Epithelial cell of proximal tubule (primary cell): ENCODE data around the gene IGFBPL1. TPM values are rescaled to one million over a fixed set of nuclear protein-coding genes. Genes with fewer than 3 reads are reported as not detected.
"Not testable (repeated sequence)": the region's sequence is repeated elsewhere in the genome, so short reads cannot be mapped to it uniquely, and the experiment has no call there.

Experiments
- DNase-seq: peaks from one replicate; pipeline ENCODE4 v3.0.0-alpha.2; 2011; ENCODE audit warnings: low read depth
- H3K4me3 ChIP-seq: 2 replicates; pipeline ENCODE4 v1.5.1; 2011; ENCODE audit warnings: low read depth, mild to moderate bottlenecking, low read length
- total RNA-seq: library from RNA; depleted of rRNA; stranded (reverse); fragments of >200 nt; gene quantifications from 2 replicates; pipeline ENCODE4 v1.2.3, GENCODE V29; 2015
- TF ChIP-seq, protein P1 (sequence below): conservative IDR thresholded peaks from 2 replicates; pipeline ENCODE4 v1.5.1; 2012; ENCODE audit warnings: low read depth, mild to moderate bottlenecking, low read length

The IGFBPL1 gene, protein sequence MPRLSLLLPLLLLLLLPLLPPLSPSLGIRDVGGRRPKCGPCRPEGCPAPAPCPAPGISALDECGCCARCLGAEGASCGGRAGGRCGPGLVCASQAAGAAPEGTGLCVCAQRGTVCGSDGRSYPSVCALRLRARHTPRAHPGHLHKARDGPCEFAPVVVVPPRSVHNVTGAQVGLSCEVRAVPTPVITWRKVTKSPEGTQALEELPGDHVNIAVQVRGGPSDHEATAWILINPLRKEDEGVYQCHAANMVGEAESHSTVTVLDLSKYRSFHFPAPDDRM
- 4.3 and 8.8 TPM in 2 replicates for total RNA-seq

DNA sequence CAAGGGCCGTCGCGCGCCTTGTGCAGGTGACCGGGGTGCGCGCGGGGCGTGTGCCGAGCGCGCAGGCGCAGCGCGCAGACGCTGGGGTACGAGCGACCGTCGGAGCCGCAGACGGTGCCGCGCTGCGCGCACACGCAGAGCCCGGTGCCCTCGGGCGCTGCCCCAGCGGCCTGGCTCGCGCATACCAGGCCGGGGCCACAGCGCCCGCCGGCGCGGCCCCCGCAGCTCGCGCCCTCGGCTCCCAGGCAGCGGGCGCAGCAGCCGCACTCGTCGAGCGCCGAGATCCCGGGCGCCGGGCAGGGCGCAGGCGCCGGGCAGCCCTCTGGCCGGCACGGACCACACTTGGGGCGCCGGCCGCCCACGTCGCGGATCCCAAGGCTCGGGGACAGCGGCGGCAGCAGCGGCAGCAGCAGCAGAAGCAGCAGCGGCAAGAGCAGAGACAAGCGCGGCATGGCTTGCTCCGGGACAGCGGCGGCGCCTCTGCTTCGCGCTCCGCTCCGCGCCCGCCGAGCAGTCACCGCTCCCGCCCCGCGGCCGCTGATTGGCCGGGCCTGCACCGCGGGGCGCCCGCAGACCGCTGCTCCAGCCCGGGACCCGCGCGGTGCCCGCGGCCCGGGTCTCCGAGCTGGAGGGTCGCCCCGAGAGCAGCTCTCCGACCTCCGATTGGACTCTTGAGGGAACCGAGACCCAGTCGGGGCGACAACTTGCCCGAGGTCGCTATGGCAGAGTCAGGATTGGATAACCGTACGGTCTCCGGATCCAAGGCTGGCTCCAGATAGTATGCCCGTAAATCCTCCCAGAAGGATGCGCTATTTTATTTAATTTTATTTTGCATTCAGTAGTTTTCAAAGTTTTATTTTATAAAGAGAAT, at the start of gene IGFBPL1:
Gene IGFBPL1, minus strand, starts transcription at position 482 of the 871 bp plus-strand sequence. Its CDS starts 30 bp downstream, at position 452.
- no peak for DNase-seq
- TF ChIP-seq, protein P1, sequence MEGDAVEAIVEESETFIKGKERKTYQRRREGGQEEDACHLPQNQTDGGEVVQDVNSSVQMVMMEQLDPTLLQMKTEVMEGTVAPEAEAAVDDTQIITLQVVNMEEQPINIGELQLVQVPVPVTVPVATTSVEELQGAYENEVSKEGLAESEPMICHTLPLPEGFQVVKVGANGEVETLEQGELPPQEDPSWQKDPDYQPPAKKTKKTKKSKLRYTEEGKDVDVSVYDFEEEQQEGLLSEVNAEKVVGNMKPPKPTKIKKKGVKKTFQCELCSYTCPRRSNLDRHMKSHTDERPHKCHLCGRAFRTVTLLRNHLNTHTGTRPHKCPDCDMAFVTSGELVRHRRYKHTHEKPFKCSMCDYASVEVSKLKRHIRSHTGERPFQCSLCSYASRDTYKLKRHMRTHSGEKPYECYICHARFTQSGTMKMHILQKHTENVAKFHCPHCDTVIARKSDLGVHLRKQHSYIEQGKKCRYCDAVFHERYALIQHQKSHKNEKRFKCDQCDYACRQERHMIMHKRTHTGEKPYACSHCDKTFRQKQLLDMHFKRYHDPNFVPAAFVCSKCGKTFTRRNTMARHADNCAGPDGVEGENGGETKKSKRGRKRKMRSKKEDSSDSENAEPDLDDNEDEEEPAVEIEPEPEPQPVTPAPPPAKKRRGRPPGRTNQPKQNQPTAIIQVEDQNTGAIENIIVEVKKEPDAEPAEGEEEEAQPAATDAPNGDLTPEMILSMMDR, result no peak
- H3K4me3 ChIP-seq, result peak within 1 kb of the TSS; percentile 28

DNA sequence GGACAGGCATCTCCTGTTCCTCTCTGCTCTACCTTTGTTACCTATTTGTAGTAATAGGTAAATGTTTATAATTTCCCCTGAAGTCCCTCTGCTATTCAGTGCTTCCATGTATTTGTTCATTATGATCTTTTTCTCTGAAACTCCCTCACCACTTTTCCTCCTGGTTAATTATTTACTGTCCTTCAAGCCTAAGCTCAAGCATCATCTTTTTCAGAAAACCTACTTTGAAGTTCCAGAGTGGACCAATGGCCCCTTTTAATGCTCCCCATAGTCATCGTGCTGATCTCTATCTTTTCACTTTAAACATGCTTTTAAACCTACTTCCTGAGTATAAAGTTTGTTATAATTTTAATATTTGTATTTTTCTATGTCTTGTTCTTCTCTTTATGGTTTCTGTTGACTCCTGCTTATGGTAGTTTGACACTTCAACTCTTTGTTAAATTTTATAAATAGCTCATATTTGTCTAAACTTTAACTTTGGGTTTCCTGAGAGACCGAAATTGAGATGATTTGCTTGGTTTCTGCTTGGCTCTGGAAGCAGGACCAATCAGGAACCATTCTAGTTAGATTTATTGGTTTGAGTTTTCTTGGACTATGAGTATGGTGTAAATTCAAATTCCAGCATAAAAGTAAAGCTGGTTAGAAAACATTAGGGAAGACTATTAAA, 48.5 kb upstream of the IGFBPL1 start:
- not testable (repeated sequence) for DNase-seq, H3K4me3 ChIP-seq

DNA sequence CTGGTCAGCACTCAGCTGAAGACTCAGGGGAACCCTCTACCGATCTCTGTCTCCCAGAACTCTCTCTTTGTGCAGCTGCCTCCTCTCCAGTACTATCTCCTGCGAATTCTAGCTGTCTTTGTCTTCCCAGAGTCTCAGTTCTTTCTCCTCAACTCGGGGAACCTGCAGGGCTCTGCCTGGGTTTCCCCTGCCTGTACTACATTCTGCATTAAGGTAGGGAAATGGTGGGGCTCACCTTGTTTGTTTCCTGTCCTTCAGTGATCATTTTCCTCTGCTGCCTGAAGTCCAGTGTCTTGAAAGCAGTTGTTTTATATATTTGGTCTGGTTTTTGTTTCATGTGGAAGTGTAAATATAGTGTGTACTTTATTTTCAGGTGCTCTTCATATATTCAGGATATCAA, 43.1 kb upstream of the IGFBPL1 start:
- DNase-seq, result no peak
- no peak overlapping the region for H3K4me3 ChIP-seq
- TF ChIP-seq, protein P1, result no peak

DNA sequence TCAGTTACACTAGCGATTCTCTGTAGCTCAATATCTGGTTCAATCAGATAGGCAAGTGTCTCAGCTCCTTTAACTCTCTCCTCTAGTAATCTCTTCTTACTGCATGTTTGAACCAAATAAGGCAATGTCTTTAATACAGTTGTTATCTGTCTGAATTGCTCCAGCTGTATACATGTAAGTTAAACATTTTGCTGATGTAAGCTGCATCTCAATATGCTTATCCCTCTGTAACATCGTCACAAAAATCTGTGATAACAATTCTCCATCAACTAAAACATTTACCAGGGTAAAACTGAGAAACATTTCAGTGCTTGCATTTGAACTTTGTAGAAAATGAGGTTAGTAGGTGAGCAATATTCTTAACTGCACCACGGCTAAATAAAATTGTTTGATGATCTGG, 29.6 kb upstream of the IGFBPL1 start:
- H3K4me3 ChIP-seq, result no peak overlapping the region
- TF ChIP-seq, protein P1, result no peak

DNA sequence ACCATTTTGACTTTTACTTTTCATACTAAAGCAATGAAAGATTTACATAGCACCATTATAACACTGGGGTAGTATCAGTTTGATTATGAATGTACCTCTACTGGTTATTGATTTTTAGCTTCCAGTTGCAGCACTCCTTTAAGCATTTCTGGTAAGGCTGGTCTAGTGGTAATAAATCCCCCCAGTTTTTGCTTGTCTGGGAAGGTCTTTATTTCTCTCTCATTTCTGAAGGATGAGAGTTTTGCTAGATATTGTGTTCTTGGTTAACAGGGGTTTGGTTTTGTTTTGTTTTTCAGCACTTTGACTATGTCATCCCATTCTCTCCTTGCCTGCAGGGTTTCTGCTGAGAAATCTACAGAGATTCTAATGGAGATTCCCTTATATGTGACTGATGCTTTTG, 26.9 kb upstream of the IGFBPL1 start:
- TF ChIP-seq, protein P1, result no peak
- H3K4me3 ChIP-seq, result no peak overlapping the region
- no peak for DNase-seq

More for the DNA sequence above, 29.6 kb upstream of the IGFBPL1 start:
- DNase-seq, result no peak

DNA sequence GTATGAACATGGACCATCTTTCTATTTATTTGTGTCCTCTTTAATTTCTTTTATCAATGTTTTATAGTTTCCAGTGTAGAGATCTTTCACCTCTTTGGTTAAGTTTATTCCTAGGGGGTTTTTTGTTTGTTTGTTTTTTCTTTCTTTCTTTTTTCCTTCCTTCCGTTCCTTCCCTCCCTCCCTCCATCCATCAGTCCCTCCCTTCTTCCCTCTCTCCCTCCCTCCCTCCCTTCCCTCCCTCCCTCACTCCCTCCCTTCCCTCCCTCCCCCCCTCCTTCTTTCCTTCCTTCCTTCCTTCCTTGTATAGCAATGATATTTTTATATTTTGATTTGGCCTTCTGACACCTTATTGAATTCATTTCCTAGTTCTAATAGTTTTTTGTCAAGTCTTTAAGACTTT, 23.4 kb upstream of the IGFBPL1 start:
- no peak for DNase-seq
- TF ChIP-seq, protein P1, result no peak
- H3K4me3 ChIP-seq, result no peak overlapping the region
